ENCODE results near the gene CHCHD5. TPM values are rescaled to one million over a fixed set of nuclear protein-coding genes. Genes with fewer than 3 reads are reported as not detected.

The CHCHD5 gene
- polyA plus RNA-seq, 1 experiment, result 8.9 TPM

DNA sequence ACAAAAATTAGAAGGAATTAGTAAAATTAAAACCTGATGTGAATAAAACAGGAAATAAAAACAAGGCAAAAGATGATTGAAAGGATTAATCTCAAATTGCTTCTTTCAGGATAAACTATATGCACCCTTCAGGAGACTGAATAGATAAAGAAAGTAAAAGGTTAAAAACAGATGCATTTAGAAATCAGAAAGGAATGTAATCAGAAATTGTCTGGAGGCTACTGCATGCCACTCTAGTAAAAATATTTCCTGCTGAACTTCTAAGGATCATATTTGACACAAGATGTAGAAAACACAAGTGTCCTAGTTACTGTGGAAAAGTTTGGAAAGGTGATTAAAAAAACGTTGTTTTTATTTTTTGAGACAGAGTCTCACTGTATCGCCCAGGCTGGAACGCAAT, 16.2 kb downstream of the CHCHD5 start:
- no peaks in the 10 kb centered on the region for H3K9me3 ChIP-seq (ENCODE audit: control insufficient read depth, insufficient read depth, low read length)
- no peak for TF ChIP-seq CTCF (IDR thresholded peaks at IDR 0.05; ENCODE audit: low read depth, low read length)
- H3K27ac ChIP-seq (ENCODE audit: low read depth, low read length), result no peak overlapping the region
- POLR2A ChIA-PET, result no interaction called here
- no peaks in the 10 kb centered on the region for H3K27me3 ChIP-seq (ENCODE audit: control insufficient read depth, insufficient read depth, low read length)
- CTCF ChIA-PET, result interaction anchor here (1.2 to 8.2 kb wide), 28 partner anchors 8 to 510 kb away, joined by 3 to 225 read pairs (median 11); partner anchors contain the start of genes CHCHD5 and SLC20A1
- DNase-seq (ENCODE audit: low read depth, low spot score), result no peak
- H3K4me3 ChIP-seq (ENCODE audit: low read depth, low read length), result no peak overlapping the region

GRCh38 chr2:112601754-112602153, 17.3 kb downstream of the CHCHD5 start:
- TF ChIP-seq CTCF (IDR thresholded peaks at IDR 0.05; ENCODE audit: low read depth, low read length), result no peak
- no peak overlapping the region for H3K4me3 ChIP-seq (ENCODE audit: low read depth, low read length)
- ChIA-PET CTCF (interaction anchor here (0.6 to 8.2 kb wide), 5 partner anchors 13 to 340 kb away, joined by 3 to 225 read pairs (median 21); no protein-coding TSS in a partner anchor), POLR2A (interaction anchor here (0.7 kb wide), 3 partner anchors 17 to 119 kb away, joined by 3 to 5 read pairs (median 4); partner anchors contain the start of genes CHCHD5 and NT5DC4)
- H3K27ac ChIP-seq (ENCODE audit: low read depth, low read length), result no peak overlapping the region
- H3K9me3 ChIP-seq (ENCODE audit: control insufficient read depth, insufficient read depth, low read length), result no peaks in the 10 kb centered on the region
- DNase-seq (ENCODE audit: low read depth, low spot score), result no peak
- H3K27me3 ChIP-seq (ENCODE audit: control insufficient read depth, insufficient read depth, low read length), result no peaks in the 10 kb centered on the region

GRCh38 chr2:112602917-112603316, 18.5 kb downstream of the CHCHD5 start:
- POLR2A ChIA-PET, result interaction anchor here (0.6 kb wide), 2 partner anchors 18 to 119 kb away, joined by 3 to 4 read pairs; no protein-coding TSS in a partner anchor
- no peaks in the 10 kb centered on the region for H3K9me3 ChIP-seq (ENCODE audit: control insufficient read depth, insufficient read depth, low read length)
- no peak for DNase-seq (ENCODE audit: low read depth, low spot score)
- CTCF ChIA-PET, result interaction anchor here (2.0 to 8.2 kb wide), 2 partner anchors 22 to 125 kb away, joined by 6 to 225 read pairs; no protein-coding TSS in a partner anchor
- H3K27ac ChIP-seq (ENCODE audit: low read depth, low read length), result no peak overlapping the region
- no peak for TF ChIP-seq CTCF (IDR thresholded peaks at IDR 0.05; ENCODE audit: low read depth, low read length)
- H3K27me3 ChIP-seq (ENCODE audit: control insufficient read depth, insufficient read depth, low read length), result no peaks in the 10 kb centered on the region
- H3K4me3 ChIP-seq (ENCODE audit: low read depth, low read length), result no peak overlapping the region

DNA sequence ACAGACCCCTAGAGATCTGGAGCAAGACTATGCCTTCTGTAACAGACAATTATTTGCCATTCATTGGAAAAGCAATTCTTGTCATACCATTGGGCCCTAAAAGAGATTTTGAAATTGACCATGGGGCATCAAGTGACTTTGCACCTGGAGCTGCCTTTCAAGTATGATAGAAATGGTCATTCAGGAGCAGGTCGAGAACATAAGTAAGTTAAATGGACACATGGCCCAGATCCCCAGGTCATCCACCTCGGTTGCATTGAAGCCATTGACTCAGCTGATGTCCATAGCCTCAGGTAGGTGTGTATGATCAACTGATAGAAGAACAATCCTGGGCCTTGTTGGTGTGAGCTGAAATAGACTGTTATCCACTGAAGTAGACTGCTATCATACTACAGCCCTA, 19.3 kb downstream of the CHCHD5 start:
- ChIA-PET POLR2A (no interaction called here), CTCF (interaction anchor here (8.2 kb wide), 1 partner anchor 124 kb away, joined by 225 read pairs; no protein-coding TSS in a partner anchor)
- TF ChIP-seq CTCF (IDR thresholded peaks at IDR 0.05; ENCODE audit: low read depth, low read length), result no peak
- no peaks in the 10 kb centered on the region for H3K9me3 ChIP-seq (ENCODE audit: control insufficient read depth, insufficient read depth, low read length)
- no peak for DNase-seq (ENCODE audit: low read depth, low spot score)
- no peaks in the 10 kb centered on the region for H3K27me3 ChIP-seq (ENCODE audit: control insufficient read depth, insufficient read depth, low read length)
- H3K4me3 ChIP-seq (ENCODE audit: low read depth, low read length), result no peak overlapping the region
- H3K27ac ChIP-seq (ENCODE audit: low read depth, low read length), result no peak overlapping the region

DNA sequence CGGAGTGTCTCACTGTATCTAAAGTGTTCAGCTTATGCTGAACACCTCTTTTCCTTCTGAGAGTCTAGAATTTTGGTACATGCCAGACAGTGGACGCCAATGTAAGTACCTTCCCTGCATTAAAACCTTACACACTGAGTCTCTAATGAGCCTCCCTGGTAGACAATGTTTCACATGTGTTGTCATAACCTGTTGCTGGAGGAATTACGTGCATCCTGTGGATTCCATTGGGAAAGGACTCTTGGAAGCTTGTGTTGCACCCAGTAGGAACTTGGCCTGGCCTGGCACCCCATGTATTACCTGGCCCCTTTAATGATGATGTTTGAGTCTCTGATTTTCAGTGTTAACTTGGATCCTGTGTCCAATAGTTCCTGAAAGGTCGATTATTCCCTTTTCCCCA, 20.5 kb downstream of the CHCHD5 start:
- Histone ChIP-seq H3K27me3 (ENCODE audit: control insufficient read depth, insufficient read depth, low read length) (no peaks in the 10 kb centered on the region), H3K4me3 (ENCODE audit: low read depth, low read length) (no peak overlapping the region), H3K9me3 (ENCODE audit: control insufficient read depth, insufficient read depth, low read length) (no peaks in the 10 kb centered on the region), H3K27ac (ENCODE audit: low read depth, low read length) (no peak overlapping the region)
- TF ChIP-seq CTCF (IDR thresholded peaks at IDR 0.05; ENCODE audit: low read depth, low read length), result no peak
- POLR2A ChIA-PET, result no interaction called here
- no peak for DNase-seq (ENCODE audit: low read depth, low spot score)
- CTCF ChIA-PET, result interaction anchor here (0.9 to 8.2 kb wide), 2 partner anchors 21 to 123 kb away, joined by 4 to 225 read pairs; partner anchors contain the start of gene CHCHD5
